Measurements from ENCODE around the gene RERG.

DNA sequence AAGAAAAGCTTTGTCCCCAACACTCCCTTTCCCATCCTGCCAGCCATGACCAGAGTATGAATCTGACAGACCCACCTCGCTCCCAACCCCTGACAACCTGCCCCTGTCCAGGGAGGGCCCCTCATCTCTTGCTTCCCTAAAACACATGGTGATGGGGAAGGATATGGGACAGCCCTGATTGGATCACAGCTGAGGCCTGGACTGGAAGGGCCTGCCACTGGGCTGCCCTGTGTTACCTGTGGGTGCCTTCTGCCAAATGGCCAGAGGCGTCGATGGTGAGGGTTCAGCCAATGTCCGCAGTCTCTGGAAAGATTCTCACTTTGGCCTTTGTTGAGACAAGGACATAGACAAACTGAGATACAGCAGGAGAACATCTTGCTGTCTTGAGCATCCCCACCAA lies 13.3 kb upstream of the RERG start:
- TF ChIP-seq POLR2AphosphoS5 (IDR thresholded peaks at IDR 0.05; ENCODE audit: low read depth) (no peak), EZH2 (IDR thresholded peaks at IDR 0.05; ENCODE audit: low read depth, unreplicated experiment) (no peak)
- TF ChIP-seq, protein P1, sequence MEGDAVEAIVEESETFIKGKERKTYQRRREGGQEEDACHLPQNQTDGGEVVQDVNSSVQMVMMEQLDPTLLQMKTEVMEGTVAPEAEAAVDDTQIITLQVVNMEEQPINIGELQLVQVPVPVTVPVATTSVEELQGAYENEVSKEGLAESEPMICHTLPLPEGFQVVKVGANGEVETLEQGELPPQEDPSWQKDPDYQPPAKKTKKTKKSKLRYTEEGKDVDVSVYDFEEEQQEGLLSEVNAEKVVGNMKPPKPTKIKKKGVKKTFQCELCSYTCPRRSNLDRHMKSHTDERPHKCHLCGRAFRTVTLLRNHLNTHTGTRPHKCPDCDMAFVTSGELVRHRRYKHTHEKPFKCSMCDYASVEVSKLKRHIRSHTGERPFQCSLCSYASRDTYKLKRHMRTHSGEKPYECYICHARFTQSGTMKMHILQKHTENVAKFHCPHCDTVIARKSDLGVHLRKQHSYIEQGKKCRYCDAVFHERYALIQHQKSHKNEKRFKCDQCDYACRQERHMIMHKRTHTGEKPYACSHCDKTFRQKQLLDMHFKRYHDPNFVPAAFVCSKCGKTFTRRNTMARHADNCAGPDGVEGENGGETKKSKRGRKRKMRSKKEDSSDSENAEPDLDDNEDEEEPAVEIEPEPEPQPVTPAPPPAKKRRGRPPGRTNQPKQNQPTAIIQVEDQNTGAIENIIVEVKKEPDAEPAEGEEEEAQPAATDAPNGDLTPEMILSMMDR (conservative IDR thresholded peaks at IDR 0.05; ENCODE audit: low read depth in 2 of 2) = no peak
